ENCODE results near the gene ADGRE1. TPM values are rescaled to one million over a fixed set of nuclear protein-coding genes. Genes with fewer than 3 reads are reported as not detected.

The ADGRE1 gene
- total RNA-seq, 1 donor, result 44.7 TPM

DNA sequence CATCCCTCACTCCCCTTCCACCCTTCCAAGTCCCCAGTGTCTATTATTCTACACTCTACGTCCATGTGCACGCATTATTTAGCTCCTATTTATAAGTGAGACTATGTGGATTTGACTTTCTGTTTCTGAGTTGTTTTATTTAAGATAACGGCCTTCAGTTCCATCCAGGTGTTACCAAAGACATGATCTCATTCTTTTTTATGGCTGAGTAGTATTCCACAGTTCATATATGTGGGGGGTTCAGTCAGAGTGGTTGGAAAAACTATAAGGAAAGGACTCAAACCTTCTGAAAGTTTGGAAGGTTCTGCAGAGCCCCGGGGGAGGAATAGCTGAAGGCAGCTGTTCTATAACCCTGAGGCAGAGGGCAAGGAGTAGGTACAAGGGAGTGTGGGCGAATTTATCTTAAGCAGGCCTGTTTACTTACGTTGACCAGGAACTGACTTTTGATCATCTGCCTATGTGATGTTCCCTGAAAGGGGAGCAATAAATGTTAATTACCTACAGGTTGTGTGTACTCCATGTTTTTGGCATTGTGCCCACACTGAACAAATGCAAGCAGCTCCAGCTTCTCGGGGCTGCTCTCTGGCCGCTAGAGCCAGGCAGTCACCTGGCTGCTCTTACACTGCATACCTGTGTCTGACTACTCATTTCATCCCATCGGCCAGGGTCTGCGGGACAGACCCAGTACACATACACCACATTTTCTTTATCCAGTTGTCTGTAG is 13.5 kb upstream of the ADGRE1 start:
- DNase-seq (ENCODE audit: low read depth in 2 of 3, low spot score in 2 of 3), result no peak

DNA sequence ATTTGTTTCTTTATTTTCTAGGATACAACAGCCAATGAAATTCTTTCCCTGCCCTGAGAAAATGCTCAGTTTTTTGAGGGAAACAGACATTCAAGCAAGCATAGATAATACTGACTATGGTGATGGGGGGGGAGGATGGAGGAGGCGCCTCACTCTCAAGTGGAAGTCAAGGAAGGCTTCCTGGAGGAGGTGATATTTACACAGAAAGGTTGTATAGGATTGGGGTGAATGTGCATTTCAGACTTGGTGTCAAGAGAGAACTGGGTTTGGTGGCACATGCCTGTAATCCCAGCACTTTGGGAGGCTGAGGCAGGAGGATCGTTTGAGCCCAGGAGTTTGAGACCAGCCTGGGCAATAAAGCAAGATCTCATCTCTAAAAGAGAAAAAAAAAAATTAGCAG is 12.2 kb upstream of the ADGRE1 start:
- no peak for DNase-seq (ENCODE audit: low read depth in 2 of 3, low spot score in 2 of 3)

DNA sequence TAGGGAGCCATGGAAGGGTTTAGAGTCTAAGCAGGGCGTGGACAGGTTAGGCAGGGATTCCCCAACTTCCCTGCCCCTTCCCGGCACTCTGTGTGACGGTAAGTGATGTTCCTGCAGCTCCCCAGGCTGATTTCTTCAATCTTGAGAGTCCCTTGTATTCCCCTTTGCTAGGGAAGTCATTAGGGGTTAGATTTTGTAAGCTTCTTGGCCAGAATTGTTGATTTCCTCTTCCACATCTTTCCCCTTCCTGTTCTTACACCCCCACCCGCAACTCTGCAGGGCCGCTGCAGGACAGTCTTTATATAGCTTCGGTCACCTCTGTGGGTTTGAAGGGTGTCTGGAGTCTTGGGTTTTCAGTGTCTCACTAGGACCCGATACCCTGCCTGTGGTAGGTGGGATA is 10.6 kb upstream of the ADGRE1 start:
- no peak for DNase-seq (ENCODE audit: low read depth in 2 of 3, low spot score in 2 of 3)

DNA sequence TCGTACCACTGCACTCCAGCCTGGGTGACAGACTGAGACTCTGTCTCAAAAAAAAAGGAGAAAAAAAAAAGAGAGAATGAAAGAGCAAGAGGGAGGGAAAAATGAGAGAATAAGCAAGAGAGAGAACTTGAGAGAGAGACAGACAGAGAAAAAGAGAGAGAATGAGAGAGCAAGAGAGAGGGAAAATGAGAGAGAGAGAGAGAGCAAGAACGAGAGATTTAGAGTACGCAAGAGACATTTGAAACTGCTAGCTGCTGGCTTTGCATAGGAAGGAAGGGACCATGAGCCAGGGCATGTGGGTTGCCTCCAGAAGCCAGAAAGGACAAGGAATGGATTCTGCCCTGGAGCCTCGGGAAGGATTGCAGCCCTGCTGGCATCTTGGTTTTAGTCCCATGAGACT is 9.6 kb upstream of the ADGRE1 start:
- DNase-seq (ENCODE audit: low read depth in 2 of 3, low spot score in 2 of 3), result no peak

DNA sequence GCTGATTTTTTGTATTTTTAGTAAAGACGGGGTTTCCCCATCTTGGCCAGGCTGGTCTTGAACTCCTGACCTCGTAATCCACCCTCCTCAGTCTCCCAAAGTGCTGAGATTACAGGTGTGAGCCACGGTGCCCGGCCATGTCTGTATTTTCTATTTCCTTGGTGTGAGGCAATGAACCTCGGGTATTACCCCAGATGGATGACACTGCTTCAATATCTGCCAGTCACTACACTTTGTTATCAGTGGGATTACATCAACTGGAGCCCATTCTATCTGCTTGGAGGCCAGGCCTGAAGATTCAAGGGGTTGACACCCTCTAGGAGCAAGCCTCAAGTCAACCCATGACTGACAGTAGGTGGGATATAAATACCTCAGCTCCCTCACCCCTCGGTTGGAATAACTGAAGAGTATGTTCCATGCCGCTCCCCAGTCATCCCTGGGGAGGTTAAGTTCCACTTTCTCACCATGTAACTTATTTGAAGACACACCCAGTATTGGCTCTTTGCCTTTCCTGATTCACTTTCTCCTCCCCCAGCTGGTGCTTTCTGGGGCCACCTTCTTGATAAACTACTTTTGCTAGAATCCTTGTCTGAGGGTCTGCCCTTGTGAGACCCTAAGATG is 992 bp upstream of the ADGRE1 start:
- DNase-seq (ENCODE audit: low read depth in 2 of 3, low spot score in 2 of 3), result no peak

DNA sequence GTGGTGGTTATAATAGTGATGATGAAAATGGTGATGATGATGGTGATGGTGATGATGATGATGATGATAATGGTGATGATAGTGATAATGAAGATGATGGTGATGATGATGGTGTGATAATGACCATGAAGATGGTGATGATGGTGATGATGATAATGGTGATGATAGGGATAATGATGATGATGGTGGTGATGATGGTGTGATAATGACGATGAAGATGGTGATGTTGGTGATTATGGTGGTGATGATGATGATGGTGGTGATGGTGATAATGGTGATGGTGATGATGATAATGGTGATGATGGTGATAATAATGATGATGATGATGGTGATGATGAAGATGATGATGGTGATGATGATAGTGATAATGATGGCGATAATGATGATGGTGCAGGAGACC is 1.6 kb downstream of the ADGRE1 start:
- no peak for DNase-seq (ENCODE audit: low read depth in 2 of 3, low spot score in 2 of 3)

DNA sequence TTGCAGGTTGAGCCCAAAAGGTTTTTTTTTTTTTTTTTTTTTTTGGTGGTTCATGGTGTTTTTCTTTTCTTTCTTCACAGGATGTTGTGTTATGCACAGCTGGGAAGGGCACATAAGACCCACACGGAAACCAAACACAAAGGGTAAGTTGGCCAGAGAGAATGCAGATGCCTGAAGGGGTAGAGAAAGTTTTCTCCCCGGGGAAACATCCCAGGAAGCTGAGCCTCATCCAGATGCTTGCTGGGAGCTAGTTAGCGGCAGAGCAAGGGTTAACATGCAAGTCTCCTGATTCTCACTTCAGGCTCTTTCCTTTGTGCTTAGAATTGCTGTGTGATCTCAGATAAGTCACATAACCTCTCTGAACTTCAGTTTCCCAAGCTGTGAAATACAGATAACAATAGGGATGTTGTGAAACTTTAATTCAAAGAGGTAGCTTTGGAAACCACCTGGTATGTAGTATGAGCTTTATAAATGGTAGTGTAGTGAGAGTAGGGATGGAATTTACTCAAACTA is 3.1 kb downstream of the ADGRE1 start:
- DNase-seq (ENCODE audit: low read depth in 2 of 3, low spot score in 2 of 3), result no peak

DNA sequence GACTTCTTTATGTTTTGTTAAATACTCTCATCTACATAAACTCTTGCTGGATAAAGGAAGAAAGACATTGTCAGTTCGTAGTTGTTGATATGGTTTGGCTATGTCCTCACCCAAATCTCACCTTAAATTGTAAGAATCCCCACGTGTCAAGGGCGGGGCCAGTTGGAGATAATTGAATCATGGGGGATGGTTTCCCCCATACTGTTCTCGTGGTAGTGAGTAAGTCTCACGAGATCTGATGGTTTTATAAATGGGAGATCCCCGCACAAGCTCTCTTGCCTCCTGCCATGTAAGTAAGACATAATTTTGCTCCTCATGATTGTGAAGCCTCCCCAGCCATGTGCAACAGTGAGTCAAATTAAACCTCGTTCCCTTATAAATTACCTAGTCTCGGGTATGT is 3.6 kb downstream of the ADGRE1 start:
- DNase-seq (ENCODE audit: low read depth in 2 of 3, low spot score in 2 of 3), result no peak

DNA sequence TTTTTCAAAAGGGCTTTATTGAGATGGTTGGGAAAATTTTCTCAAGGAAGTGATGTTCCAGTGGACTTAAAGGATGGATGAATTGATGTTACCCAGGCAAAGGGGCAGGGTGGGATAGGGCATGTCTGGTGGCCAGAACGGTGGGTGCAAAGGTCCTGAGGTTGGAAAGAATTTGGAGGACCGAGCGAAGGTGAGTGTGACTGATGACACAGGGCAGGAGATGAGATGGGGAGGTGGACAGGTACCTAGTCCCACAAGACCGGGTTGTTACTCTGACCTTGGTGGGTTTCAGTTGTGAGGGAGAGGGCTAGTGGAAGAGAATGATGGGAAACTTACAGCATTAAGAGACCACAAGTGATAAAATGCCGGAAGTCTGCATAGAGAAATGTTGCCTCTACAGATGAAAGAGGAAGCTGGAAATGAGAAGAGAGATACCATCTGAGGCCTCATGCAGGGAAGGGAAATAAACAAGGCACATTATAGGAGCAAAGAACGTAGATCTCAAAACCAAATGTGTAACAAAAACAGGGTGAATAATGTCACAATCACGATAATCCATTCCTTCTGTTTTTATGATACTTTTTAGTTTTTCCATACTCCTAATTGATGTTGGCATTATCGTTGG is 4.5 kb downstream of the ADGRE1 start:
- peak in 2 of 3 donors; percentile 67 to 92 for DNase-seq (ENCODE audit: low read depth in 2 of 3, low spot score in 2 of 3)

DNA sequence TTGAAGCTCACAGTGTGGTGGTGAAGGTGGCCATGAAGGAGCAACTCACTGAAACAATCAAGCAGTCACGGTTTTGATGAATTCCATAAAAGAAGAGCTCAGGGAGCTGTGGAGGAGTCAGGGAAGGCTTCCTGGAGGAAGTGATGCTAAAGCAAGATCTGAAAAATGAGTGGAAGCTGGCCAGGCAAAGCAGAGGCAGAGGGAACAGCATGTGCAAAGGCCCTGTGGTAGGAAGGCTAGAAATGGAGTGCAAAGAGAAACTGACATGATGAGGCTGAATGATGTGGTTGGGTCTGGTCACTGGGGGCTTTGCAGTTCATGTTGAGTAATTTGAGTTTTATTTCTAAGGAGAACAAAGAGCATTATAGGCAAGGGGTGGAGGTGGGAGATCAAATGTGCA is 6.9 kb downstream of the ADGRE1 start:
- no peak for DNase-seq (ENCODE audit: low read depth in 2 of 3, low spot score in 2 of 3)

DNA sequence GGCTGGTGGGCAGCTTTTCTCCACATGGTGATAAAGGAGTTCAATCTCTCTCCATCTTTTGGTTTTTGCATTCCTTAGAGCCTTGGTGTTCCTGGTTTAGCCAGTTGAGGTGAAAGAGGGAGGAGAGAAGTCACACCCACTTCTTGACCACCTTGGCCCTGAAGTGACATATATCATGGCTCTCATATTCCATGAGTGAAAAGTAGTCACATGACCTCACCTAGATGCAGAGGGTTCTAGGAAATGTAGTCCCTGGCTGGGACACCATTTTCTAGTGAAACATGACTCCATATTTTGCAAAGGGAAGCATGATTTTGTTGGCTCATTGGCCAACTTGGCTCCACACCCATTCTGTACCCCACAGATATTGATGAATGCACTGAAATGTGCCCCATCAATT is 16.1 kb downstream of the ADGRE1 start:
- DNase-seq (ENCODE audit: low read depth in 2 of 3, low spot score in 2 of 3), result no peak

DNA sequence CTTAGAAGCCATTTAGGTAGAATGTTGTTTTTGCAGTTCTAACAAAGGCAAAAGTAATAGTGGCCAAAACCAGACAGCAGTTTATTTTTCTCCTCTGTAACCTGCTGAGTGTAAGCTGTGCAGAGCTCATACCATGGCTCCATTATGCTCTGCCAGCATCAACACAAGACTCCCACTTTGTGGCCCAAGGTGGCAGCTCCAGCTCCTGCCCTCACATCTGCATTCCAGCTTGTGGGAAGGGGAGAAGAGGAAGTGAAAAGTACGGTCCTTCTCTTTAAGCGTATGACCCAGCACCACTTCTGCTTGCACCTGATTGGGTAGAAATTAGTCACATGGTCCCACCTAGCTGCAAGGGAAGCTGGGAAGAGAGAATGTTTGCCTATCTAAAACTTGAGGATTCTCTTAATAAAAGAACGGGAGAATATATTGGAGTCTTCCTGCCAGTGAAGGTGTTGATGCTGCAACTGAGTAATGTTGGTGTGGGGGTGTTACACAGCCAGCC is 19.2 kb downstream of the ADGRE1 start:
- peak in 1 of 3 donors; percentile 57 for DNase-seq (ENCODE audit: low read depth in 2 of 3, low spot score in 2 of 3)

DNA sequence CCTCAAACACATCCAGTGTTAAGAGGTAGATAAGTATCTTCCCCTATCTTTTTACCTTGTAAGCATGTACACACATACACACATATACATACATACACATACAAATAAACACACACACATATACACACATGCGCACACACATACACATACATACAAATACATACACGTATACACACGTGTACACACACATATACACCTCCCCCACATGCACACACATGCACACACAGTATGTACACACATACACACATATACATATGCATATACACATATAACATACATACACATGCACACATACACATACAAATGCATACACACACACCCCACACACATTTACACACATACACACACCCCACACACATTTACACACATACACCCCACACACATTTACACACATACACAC is 24.1 kb downstream of the ADGRE1 start:
- DNase-seq (ENCODE audit: low read depth in 2 of 3, low spot score in 2 of 3), result no peak

DNA sequence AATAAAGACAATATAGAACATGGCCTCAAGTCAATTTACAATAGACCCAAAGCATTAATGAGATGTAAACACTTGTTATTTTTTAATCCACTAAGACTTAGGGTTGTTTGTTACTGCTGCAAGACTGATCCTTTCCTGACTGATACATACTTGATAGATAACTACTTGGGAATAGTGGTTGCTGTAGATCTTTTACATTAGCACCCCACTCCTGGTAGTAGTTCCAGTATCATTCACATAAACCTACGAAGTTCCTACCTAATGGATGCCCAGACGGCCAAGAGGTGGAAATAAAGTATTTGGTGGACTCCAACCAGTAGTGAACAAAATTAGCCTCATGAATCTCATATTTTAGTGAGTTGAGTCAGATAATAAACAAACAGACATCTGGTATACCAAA is 26.9 kb downstream of the ADGRE1 start:
- DNase-seq (ENCODE audit: low read depth in 2 of 3, low spot score in 2 of 3), result no peak

DNA sequence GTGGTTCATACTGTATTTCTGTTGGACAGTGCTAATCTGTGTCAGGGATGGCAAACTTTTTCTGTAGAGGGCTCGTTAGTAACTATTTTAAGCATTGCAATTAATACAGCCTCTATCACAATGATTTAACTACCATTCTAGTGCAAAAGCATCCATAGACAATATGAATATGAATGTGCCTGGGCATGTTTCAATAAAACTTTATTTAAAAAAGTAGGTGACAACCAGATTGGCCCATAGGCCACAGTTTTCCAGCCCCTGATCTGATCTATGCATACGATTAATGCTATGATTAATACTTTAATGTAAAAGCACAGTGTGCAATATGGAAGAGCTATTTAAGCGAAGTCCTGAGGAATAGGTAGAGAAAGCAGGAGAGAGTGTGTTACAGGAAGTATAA is 29.6 kb downstream of the ADGRE1 start:
- DNase-seq (ENCODE audit: low read depth in 2 of 3, low spot score in 2 of 3), result no peak

DNA sequence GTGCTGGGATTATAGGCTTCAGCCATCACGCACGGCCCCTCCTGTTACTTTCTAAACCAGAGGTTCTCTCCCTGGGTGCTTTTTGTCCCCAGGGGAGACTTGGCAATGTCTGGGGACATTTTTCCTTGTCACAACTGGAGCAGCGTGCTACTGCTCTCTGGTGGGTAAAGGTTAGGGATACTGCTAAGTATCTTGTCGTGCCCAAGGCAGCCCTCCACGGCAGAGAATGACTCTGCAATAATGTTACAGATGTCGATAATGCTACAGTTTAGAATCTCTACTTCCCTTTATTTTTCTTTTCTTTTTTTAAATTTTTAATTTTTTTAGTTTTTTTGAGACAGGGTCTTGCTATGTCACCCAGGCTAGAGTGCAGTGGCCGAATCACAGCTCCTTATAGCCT is 38.0 kb downstream of the ADGRE1 start:
- DNase-seq (ENCODE audit: low read depth in 2 of 3, low spot score in 2 of 3), result peak in 2 of 3 donors; percentile 35 to 68

DNA sequence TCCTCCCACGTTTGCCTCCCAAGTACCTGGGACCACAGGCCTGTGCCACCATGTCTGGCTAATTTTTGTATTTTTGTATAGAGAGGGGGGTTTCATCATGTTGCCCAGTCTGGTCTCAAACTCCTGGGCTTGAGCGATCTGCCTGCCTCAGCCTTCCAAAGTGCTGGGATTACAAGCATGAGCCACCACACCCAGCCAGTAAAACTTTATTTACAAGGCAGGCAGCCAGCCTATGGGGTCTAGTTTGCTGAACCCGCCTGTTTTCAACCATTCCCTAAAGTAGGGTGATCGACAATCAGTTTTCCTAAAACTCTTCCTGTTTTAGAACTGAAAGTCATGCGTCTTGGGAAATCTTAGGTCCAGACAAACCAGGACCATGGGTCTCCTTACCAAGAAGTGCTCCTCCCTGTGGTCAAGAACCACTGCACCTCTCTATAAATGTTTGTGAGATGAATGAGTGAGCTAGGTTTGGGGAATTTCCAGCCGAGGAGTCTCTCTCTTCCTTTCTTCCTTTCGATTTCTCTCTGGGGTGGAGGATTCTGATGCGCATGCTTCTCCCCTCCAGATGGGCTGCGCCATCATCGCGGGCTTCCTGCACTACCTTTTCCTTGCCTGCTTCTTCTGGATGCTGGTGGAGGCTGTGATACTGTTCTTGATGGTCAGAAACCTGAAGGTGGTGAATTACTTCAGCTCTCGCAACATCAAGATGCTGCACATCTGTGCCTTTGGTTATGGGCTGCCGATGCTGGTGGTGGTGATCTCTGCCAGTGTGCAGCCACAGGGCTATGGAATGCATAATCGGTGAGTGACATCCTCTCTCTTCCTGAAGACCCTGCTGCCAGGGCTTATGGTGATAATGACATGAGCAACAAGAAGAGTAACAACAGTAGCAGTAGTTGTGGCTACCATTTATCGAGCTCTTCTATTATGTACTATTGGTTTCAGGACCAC is 38.7 kb downstream of the ADGRE1 start:
- DNase-seq (ENCODE audit: low read depth in 2 of 3, low spot score in 2 of 3), result peak in 2 of 3 donors; percentile 43 to 45

DNA sequence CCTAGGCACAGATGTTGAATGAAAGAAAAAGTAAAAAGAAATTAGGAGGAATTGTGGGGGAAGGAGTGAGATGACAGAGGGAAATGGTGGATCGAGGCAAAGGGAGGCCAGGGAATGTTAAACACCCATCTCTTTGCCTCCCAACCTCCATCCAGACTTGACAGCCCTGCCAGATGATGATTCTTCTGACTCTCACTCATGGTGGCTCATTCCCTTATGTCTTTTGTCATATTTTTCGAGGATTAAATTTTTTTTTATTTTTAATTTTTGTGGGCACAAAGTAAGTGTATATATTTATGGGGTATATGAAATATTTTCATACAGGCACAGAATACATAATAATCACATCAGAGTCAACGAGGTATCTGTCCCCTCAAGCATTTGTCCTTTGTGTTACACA is 42.8 kb downstream of the ADGRE1 start:
- DNase-seq (ENCODE audit: low read depth in 2 of 3, low spot score in 2 of 3), result peak in 1 of 3 donors; percentile 11

DNA sequence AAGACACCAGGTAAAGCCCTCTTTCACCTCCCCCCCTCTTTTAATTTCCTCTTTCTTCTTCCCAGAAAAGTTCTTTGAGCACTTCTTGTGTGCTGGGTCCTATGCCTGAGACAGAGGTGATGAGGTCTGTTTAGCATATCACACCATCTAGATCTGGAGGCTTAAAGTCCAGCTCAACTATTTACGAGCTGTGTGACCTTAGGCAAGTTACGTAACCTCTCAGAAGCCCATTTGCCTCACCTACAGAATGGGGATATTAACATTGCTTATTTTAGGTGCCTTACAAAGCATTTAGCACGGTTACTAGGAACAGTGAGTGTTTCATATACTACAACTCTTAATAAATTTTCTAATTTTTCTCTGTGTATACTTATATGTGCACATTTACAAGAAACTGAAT is 47.7 kb downstream of the ADGRE1 start:
- DNase-seq (ENCODE audit: low read depth in 2 of 3, low spot score in 2 of 3), result no peak

DNA sequence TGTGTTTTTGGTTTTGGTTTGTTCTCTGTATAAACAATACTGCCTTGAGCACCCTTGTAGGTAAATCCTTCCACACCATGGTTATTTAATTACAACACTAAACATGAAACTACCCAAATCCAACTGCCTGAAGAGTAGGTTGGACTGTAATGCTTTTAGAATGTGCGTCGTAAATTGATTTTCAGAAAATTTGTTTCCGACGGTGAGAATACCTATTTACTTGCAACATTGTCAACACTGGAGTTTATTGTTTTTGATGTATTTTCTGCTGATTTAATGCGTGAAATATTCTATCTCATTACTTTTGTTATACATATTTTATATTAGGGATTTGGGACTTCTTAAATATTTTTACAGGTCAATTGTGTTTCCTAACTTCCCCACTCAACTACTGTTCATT is 48.2 kb downstream of the ADGRE1 start:
- no peak for DNase-seq (ENCODE audit: low read depth in 2 of 3, low spot score in 2 of 3)

DNA sequence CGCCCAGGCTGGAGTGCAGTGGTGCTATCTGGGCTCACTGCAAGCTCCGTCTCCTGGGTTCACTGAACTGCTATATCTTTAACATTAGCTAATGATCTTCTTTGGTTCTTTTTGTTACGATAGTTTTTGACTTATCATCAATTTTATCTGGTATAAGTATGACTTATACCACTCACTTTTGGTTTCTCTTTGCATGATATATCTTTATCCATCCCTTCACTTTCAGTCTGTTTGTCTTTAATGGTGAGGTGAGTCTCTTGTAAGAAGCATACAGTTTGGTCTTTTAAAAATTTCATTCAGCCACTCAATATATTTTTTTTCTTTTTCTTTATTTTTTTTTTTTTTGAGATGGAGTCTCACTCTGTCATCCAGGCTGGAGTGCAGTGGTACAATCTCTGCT is 58.4 kb downstream of the ADGRE1 start:
- DNase-seq (ENCODE audit: low read depth in 2 of 3, low spot score in 2 of 3), result no peak

All from hematopoietic multipotent progenitor cell (in vitro differentiated cells).